Activated CD8-positive, alpha-beta memory T cell treated with anti-CD3 and anti-CD28 coated beads for 1 hour (primary cell): ENCODE measurements around the gene PLOD3.

Experiments used
- DNase-seq, 2 donors: peaks; one replicate each; pipeline ENCODE4 v3.0.0-alpha.2; 2020; ENCODE audit warnings: low read depth in 1 of 2; ENCODE audit errors: extremely low read depth in 1 of 2

Gene PLOD3

DNA sequence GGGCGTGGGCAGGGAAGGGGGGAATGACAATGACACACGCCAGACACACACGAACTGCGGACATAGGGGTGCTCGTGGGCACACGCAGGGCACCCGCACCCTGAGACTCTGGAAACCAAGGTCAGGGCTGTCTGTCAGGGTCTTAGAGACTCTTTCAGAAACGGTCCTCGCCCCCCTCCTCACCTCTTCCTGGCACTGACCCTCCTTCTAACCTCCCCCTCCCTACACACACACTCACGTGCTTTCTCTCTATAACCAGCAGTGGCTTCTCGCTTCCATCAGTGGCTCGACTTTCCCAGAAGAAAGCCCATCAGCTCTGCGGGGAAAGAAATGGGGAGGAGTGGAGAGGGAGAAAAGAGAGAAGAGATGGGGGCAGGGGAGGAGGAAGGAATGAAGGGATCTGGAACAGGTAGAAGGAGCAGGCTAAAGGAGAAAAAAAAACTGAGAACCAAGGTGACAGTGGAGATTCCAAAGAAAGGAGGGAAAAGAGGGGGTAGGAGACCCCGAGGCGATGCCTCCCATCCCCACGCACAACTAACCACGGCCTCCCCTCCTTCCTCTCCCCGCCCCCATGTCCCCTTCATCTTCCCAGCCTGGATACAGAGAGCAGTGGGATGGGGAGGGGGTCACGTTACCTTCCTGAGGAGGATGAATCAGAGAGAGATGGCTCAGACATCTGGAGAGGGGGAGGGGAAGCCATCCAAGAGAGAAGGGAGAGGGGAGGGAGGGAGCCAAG lies 50.3 kb downstream of the PLOD3 start:
- no peak for DNase-seq

DNA sequence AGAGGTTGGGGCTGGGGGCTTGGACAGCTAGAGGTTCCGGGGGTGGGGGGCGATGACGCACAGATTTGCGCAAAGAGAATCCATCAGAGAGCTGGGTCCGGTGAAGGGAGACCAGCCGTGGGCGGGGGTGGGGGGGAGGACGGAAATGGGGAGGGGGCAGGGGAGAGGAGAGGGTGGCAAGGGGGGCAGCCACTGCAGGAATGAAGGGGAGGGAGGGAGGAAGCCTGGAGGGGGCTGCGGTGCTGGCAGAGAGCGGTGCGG lies 50.8 kb downstream of the PLOD3 start:
- no peak for DNase-seq

DNA sequence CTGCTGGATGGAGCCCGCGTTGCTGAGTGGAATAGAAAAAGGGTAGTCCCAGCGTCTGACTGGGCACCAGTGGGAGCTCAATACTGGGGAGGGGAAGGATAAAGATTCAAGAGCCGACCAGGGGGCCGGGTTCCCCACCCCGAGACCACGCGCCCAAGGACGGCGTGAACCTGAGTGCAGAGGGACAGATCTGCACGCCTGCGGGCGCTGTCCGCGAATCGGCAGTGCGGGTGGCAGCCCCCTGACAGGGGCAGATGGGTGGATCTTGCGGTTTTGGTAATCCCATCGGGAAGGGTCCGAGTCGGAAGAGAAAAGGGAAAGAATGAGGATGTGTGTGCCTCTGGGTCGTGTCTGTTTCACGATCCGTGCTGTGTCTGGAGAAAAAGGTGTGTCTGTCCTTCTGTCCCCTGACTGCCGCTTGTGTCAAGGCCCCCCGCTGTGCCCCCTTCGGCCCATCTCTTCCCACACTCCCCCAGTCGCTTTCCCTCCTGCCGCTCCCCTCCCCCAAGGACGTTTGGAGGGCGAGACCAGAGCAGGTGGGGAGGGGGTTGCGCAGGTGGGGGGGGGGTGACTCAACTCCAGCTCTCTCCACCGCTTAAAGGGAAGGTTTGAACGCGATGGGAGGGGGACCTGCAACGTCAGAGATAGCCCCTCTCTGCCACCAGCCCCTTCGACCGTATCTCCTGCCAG lies 51.3 kb downstream of the PLOD3 start:
- no peak for DNase-seq

DNA sequence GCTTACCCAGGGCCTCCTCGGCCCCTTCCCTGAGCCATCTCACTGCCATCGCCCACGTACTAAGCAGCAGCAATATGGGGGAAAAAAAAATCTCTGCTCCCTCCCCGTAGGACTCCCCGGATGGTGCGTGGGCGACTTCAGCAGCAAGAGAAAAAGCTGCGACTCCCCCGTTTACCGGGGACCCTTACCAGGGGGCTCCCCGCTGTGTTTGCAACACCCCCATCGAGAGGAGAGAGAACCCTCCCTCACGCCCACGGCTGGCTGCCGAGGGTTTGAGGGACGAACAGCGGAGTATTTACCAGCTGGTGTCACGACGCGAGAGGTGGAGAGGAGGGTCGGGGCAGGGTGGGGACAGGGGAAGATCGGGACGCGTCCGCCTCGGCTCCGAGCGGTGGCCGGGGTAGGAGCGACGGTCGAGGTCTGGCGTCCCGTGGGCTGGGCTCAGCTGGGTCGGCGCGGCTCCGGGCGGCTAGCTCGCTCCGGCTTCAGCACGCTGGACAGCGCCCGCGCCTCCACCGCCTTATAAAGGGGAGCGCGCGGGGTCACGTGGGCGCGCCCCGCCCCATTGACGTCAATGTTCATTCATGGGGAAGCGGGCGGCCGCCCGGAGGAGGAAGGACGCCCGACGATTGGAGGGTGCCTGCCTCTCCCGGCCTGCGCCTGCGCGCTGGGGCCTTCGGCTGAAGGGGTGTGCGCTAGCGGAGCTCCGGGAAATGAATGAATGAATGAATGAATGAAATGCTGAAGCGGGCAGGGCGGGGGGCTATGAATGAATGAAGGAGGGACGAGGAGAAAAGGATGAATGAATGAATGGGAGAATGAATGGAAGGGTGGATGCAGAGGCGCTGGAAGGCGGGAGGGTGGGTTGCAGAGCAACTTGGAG lies 52.1 kb downstream of the PLOD3 start, which contains the start of gene VGF:
Gene VGF, minus strand, starts transcription at position 495 of the 883 bp plus-strand sequence. CDS start 726 bp downstream, outside the sequence.
- peak; percentile 76 to 89 for DNase-seq

DNA sequence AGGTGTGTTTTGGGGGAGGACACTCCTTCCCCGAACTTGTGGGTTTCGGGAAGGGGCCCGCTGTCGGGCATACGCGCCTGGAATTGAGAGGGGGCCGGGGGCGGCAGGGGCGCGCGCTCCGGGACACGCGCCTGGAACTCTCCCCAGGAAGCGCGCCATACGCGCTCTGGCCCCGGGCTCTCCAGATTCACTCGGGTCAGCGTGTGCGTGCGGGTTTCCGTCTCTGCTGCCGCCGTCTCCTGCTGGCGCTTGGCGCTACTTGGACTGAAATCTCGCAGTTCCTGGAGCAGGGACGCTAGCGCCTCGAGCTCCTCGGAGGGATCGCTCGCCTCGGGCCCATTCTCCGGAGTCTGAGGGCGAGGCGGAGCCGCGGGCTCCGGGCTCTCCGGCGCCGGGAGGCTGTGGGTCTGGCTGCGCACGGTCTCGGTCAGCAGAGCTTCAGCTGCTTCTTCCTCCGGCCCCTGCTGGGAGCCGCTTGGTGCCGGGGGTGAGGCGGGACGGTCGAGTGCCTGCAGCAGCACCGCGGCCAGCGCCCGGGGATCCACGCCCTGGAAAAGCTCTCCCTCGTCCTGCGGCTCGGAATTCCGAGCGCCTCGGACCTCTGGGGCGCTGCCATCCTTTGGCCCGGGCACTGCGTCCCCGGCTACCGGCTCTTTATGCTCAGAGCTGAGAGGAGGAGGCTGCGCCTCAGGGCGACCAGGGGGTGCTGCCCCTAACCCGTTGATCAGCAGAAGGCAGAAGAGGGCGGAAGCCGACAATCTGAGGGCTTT lies 53.1 kb downstream of the PLOD3 start:
- DNase-seq: no peak

DNA sequence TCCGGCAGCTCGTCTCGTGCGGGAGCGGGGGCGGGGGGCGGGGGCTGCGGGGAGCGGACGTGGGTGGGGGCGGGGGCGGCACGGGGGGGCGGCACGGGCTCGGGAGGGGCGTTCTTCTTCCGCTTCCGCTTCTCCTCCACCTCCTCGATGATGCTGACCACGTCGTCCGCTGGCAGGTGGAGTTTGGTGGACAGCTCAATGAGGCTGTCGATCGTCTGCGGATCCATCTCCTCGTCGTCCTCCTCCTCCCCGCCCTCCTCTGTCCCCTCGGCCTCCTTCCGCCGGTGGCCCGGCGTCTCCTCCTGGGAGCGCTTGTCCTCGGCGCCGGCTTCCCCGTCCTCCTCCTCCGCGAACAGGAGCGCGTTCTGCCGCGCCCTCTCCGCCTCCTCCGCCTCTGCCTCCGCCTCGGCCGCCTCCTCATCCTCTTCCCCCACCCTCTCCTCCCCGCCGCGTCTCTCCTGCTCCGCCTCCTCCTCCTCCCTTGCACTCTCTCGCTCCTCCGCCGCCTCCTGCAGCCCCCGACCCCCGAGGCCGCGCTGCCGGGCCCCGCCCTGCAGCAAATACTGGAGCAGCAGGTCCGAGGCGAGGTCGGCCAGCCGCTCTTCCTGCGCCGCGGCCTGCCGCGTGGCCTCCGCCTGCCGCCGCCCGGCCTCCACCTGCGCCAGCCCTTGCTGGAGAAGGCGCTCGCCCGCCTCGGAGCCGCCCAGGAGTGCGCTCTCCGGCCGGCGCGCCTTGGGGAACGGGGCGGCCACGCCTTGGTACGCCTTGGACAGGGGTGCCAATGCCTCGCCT lies 53.9 kb downstream of the PLOD3 start:
- DNase-seq: no peak

DNA sequence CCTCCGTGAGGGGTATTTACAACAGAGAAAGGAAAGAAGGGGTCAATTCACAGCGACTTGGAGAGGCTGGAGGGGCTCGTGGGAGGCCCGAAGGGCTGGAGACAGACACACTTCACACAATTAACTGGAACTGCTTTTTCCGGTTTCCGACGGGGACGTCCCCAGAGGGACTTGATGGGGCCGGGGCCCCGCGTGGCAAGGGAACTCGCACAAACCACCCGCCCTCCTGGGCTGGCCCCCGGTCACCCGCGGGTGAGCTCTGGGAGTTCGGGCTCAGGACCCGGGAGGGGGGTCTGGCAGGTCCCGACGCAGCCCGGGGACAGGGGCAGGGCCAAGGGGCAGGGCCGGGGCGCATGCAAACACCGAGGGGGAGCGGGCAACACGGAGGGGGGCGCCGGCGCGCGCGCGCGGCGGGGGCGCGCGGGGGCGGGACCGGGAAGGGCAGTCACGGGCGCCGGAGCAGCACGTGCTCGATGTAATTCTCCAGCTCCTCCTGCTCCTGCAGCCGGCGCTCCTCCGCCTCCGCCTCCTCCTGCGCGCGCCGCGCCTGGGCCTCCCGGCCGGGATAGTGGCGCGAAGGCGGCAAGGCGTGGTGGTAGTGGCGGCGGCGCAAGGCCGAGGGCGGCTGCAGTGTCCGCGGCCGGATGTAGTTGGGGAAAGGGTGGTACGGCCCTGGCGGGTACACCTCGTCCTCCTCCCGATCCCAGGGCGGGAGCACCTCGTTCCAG lies 54.7 kb downstream of the PLOD3 start:
- DNase-seq: no peak

DNA sequence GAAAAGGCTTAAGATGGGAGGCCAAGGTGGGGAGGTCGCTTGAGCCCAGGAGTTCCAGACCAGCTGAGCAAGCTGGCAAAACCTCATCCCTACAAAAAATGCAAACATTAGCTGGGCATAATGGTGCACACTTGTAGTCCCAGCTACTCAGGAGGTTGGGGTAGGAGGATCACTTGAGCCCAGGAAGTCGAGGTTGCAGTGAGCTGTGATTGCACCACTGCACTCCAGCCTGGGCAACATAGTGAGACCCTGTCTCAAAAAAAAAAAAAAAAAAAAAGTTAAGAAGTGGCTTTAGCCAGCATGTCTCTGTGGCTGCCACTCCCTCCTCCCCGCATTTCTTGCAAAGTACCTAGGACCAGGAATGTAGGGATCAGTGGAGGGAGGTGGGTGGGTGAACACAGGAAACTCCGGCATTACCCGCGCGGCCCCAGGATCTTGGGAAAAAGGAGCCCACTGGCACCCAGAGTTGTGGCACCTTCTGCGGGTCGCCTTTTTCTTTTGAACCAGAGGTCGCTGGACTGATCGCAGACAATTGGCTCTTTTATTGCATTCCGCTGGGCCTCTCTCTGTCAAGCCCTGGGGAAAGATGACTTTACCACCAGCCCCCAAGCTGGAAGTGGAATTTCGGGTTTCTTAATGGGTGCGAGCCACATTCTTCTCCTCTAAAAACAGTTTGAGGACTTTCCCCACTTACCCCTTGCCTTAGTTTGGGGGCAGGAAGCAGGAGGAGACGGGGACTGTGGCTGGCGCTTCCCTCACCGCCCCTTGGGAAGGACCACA lies 55.5 kb downstream of the PLOD3 start:
- DNase-seq: no peak

DNA sequence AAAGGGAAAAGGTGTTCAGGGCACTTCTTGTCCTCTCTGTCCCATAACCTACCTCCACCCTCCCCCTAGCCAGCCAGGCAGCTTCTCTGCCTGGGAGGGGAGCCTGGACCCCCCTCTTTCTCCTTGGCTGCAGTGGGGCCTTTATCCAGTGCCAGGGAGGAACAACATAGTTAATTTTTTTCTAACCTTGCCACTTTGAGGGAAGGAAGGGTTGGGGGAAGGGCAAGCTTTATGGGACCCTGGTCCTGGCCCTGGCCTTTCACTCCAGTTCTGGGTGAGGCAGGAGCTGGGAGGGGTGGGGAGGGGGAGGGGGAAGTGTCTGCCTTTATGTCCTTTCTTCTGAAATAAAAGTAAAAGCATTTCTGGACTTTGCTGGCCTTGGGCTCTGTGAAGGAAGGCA lies 56.5 kb downstream of the PLOD3 start:
- DNase-seq: no peak

DNA sequence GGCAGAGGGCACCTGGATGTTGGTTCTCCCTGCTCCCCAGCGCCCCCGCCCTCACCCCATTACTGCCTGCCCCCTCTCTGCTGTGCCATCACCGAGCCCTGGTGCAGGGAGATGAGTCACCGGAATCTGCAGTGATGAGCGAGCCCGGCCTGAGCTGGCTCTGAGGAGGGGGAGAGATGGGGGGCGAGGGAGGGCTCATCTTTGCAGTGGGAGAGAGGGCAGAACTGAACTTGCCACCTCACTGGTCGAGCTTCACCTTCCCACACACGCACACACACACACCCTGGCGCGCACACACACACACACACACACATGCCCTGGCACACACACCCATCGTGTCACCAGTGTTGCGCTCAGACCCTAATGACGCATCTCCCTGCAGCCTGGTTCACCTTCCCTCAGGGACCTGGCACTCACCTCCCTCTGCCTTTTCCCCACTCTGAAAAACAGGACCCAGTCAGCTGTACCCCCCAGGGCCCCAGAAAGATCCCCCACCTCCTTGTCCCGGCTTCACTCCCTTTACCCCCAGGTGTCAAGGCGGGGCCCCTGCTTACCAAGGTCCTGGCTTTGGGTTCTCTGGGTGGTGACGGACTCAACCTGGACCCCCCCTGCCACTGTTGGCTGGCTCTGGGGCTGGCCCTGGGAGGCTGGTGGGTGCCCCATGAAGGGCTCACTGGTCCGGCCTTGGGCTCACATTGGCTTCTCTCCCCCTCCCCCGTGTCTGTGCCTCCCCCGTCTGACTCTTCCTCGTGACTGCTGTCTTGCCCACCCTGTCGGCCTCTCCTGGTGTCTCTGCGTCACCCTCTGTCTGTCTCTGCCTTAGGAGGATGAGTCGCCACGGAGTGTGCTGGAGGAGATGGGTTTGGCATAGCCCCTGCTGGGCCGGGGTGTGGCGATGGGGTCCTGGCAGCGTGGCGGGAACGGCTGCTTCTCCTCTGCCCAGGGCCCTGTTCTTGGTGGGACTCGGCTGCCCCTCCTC lies 57.4 kb downstream of the PLOD3 start:
- no peak for DNase-seq

DNA sequence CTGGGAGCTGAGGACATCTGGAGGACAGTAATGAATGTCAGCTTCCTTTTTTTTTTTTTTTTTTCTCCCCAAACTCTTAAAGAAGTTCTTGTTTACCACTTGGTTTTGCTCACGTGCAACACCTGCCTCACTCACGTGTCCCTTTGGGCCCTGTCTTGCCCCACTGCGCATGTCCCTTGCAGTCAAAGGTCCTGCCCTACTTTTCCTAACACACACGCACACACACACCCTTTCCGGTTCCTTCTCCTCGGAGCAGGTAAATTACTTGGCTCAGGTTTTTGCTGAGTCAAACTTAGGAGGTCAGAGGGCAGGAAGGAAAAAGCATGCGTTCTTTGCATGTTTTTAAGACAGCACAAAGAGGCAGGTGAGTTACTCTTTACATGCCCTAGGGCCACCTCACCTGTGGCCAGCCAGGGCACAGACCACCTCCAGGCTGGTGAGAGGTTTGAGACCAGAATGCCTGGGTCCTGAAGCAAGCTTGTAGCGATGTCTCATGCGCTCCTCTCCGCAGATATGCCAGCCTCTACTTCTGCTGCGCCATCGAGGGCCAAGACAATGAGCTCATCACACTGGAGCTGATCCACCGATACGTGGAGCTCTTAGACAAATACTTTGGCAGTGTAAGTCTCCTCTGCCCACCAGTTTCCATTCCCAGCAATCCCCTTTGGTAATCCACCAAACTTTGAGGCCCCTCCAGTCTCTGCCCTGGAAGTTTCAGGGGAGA lies 60.4 kb downstream of the PLOD3 start:
- no peak for DNase-seq

DNA sequence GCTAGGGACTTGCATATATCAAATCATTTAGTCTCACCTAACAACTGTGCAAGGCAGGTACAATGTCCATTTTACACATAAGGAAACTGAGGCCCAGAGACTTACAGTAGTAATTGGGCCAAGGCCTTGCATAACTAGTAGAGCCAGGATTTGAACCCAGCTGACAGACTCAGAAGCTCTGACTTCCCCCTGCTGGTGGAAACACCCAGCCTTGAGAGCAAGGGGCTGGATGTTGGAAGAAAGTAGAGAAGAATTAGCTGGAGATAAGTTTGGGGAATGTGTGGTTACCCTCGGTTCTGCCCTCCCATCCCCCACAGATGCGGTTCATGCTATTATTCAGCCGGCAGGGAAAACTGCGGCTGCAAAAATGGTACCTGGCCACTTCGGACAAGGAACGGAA lies 61.1 kb downstream of the PLOD3 start:
- no peak for DNase-seq
